Activated CD8-positive, alpha-beta T cell treated with anti-CD3 and anti-CD28 coated beads, Interleukin-2, amount 10 ng/mL, durations not matched to agents 7 days and 5 days (primary cell): ENCODE results near the gene LSMEM2. TPM values are rescaled to one million over a fixed set of nuclear protein-coding genes. Genes with fewer than 3 reads are reported as not detected.
"Not testable (repeated sequence)": the region's sequence is repeated elsewhere in the genome, so short reads cannot be mapped to it uniquely, and the experiment has no call there.

Source experiments
- ATAC-seq: fragments of 150-1000 bp; cut with Tn5 transposase; one replicate; pipeline ENCODE4 v1.10.0; 2021; ENCODE audit warnings: moderate library complexity
- CTCF ChIA-PET: fragments of 350-600 bp; sonication (Branson Sonifier 250); formaldehyde crosslinking; loops from one replicate; lab custom pipeline; 2021; ENCODE audit warnings: antibody characterized with exemption; lab: Charles Lee
- POLR2A ChIA-PET: fragments of 350-600 bp; sonication (Branson Sonifier 250); formaldehyde crosslinking; loops from one replicate; lab custom pipeline; 2021; ENCODE audit warnings: antibody characterized with exemption; lab: Charles Lee
- DNase-seq: peaks from one replicate; pipeline ENCODE4 v3.0.0-alpha.2; 2020
- H3K27ac Mint-ChIP-seq: one replicate; pipeline ENCODE4 v1.8.0; 2021; ENCODE audit warnings: mild to moderate bottlenecking, mixed read lengths
- H3K27me3 Mint-ChIP-seq: one replicate; pipeline ENCODE4 v1.8.0; 2021; ENCODE audit warnings: low read depth, mixed read lengths
- H3K36me3 Mint-ChIP-seq: one replicate; pipeline ENCODE4 v1.8.0; 2021; ENCODE audit warnings: low read depth, mixed read lengths
- H3K4me1 Mint-ChIP-seq: one replicate; pipeline ENCODE4 v1.8.0; 2021; ENCODE audit warnings: low read depth, mixed read lengths
- H3K4me3 Mint-ChIP-seq: one replicate; pipeline ENCODE4 v1.8.0; 2021; ENCODE audit warnings: mild to moderate bottlenecking, mixed read lengths
- H3K9me3 Mint-ChIP-seq: one replicate; pipeline ENCODE4 v1.8.0; 2022; ENCODE audit warnings: mixed read lengths; ENCODE audit not compliant: insufficient read depth
- total RNA-seq, 2 experiments: library from RNA; stranded (reverse); gene quantifications; one replicate each; pipeline ENCODE4 v1.2.3, GENCODE V29; 2021

LSMEM2 gene
- total RNA-seq, 2 experiments from 2014 or later = not detected

DNA sequence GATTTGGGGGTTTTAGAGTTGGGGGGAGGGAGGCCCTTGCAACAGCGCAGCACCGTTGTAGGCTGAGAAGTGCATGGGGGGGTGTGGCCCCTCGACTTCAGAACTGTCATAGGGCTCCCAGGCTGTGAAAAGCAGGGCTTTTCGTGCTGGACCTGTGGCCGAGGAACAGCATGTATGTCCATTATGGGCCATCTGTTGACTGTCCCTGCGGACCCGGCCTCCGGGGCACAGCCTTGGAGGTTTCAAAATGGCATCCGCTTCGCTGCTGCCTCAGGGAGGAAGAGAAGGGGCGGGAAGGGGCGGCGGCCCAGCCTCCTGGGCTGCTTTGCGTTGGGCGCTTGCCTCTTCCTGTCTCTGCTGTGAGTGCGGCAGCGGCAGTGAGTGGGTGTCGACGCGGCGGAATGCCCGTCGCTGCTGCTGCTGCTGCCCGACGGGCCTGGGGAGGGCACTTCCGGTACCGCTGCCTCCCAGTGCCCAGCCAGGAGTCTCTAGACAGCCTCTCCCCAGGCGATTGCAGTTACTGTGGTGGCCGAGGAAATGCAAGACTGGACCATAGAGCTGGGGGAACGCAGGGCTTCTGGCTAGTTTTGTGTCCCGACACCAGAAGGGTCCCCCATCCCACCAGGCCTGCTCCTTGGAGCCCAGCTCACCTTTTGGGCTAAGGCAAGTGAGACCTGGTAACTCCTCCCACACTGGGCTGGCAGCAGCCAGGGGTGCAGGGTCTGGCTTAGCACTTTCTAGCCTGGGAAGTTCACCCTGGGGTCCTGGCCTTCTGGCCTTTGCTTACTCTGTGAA lies 40.9 kb upstream of the LSMEM2 start:
- peak overlapping the region; percentile 99 for H3K4me3 Mint-ChIP-seq
- H3K4me1 Mint-ChIP-seq = peaks cover 63% of the 10 kb centered on the region
- POLR2A ChIA-PET = interaction anchor here (0.7 to 3.6 kb wide), 7 partner anchors 9 to 103 kb away, joined by 3 to 24 read pairs (median 5); partner anchors contain the start of genes HYAL3, NAA80 and RASSF1
- CTCF ChIA-PET = interaction anchor here (0.7 to 6.7 kb wide), 4 partner anchors 7 to 43 kb away, joined by 3 to 122 read pairs (median 4); no protein-coding TSS in a partner anchor
- peak overlapping the region; percentile 93 for H3K27ac Mint-ChIP-seq
- no peaks in the 10 kb centered on the region for H3K9me3 Mint-ChIP-seq
- DNase-seq (peak; percentile 93), ATAC-seq (peak; percentile 56)
- peaks cover 48% of the 10 kb centered on the region for H3K36me3 Mint-ChIP-seq
- H3K27me3 Mint-ChIP-seq = no peaks in the 10 kb centered on the region

DNA sequence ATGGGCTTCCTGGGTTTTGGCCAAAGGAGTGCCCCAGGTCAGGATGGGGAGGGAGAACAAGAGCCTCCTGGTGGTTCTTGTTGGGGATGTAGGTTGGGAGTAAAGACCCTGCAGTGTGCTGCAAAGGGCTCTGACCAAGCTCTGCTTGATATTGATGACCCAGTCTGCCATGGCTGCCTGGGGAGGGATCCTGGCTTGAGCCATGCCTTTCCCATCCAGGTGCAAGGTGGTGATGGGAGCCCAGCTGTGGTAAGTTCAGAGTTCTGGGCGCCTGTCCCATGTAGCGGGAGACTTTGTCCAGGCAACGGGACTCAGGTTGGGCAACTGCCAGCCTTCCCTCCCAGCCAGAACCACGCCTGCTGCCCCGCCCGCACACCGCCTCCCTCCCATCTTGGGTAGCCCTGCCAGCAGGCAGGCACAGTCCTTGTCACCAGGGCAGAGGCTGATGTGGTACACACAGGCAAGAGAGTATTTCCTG lies 40.3 kb upstream of the LSMEM2 start:
- DNase-seq (no peak), ATAC-seq (no peak)
- Mint-ChIP-seq H3K4me3 (peak overlapping the region; percentile 99), H3K36me3 (peaks cover 50% of the 10 kb centered on the region), H3K4me1 (peaks cover 67% of the 10 kb centered on the region), H3K27me3 (no peaks in the 10 kb centered on the region), H3K9me3 (no peaks in the 10 kb centered on the region), H3K27ac (peak overlapping the region; percentile 93)
- ChIA-PET CTCF (interaction anchor here (1.0 to 6.7 kb wide), 2 partner anchors 6 to 44 kb away, joined by 3 to 122 read pairs; no protein-coding TSS in a partner anchor), POLR2A (interaction anchor here (1.0 to 3.6 kb wide), 4 partner anchors 8 to 61 kb away, joined by 3 to 24 read pairs (median 12); partner anchors contain the start of genes HYAL3 and NAA80)

DNA sequence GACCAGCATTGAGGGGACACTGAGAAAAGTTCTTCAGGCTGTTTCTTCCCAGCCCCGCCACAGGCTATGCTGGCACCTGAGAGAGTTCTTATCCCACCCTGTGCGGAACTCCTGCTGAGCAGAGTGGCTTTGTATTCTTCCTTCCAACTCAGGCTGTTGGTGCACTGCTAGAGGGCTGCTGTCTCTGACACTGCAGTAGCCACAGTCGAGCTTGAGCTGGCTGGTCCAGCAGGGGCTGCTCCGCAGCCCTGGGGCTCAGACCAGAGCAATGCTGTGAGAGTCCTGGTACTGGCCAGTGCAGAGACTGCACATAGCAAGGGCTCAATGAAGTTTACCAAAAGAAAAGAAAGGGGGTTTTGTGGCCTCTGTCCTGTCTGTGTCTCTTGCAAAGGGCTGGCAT lies 39.2 kb upstream of the LSMEM2 start:
- Mint-ChIP-seq H3K27ac (peak overlapping the region; percentile 93), H3K9me3 (no peaks in the 10 kb centered on the region), H3K36me3 (peaks cover 57% of the 10 kb centered on the region), H3K4me3 (peak overlapping the region; percentile 99), H3K27me3 (no peaks in the 10 kb centered on the region), H3K4me1 (peaks cover 72% of the 10 kb centered on the region)
- CTCF ChIA-PET = interaction anchor here (0.8 to 0.9 kb wide), 2 partner anchors 13 to 45 kb away, joined by 3 to 4 read pairs; no protein-coding TSS in a partner anchor
- POLR2A ChIA-PET = no interaction called here
- ATAC-seq (no peak), DNase-seq (no peak)

DNA sequence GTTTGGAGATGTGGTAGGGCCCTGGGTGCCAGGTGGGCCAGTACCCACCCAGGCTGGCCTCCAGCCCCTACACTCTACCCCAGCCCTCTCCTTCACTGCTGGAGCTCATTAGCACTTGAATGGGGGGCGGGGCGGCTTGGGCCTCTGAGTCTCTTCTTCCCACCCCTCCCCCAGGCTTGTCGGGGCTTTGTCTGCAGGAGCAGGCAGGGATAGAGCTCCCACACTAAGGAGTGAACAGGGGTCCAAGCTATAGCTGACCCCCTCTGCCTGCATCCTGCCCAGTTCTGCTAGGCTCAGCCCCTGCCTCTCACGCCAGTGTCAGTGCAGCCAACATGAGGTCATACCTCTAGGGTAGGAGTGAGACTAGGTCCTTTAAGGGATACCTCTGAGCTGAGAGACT lies 37.7 kb upstream of the LSMEM2 start:
- H3K36me3 Mint-ChIP-seq = peaks cover 59% of the 10 kb centered on the region
- H3K4me1 Mint-ChIP-seq = peaks cover 76% of the 10 kb centered on the region
- no peaks in the 10 kb centered on the region for H3K27me3 Mint-ChIP-seq
- peak overlapping the region; percentile 95 for H3K27ac Mint-ChIP-seq
- DNase-seq = no peak
- ChIA-PET POLR2A (interaction anchor here (1.0 to 4.0 kb wide), 3 partner anchors 13 to 96 kb away, joined by 3 to 17 read pairs (median 4); partner anchors contain the start of gene IFRD2), CTCF (interaction anchor here (1.0 to 4.1 kb wide), 2 partner anchors 13 to 46 kb away, joined by 3 to 55 read pairs; no protein-coding TSS in a partner anchor)
- H3K4me3 Mint-ChIP-seq = peak overlapping the region; percentile 71
- no peaks in the 10 kb centered on the region for H3K9me3 Mint-ChIP-seq
- no peak for ATAC-seq

DNA sequence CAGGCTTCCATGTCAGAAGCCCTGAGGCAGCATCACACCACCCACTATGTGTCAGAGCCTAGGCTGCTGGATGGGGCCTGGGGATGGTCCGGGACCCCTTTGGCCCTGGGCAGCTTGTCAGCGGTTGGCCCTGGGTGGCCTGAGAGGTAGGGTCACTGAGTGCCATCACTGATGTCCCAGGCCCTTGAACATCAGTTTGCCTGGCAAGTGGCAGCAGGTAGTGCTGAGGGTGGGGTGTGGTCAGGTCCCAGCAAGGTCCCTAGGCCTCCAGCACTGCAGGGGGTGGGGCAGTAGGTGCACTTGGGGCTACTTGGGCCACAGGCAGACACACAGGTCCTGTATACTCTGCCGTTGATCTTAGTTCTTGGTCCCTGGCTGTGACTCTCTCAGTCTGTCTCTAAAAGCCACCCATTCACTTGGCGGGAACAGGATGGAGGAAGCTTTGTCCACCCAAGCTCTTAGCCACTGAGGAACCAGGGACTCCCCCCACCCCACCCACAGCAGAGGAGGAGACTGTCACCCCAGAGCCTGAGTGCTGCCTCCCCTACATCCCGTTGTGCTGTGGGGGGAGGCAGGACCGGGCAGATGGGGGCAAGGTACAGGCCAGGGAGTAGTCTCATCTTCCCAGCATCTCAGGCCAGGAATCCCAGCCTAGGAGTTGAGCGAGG lies 37.0 kb upstream of the LSMEM2 start:
- Mint-ChIP-seq H3K36me3 (peaks cover 57% of the 10 kb centered on the region), H3K4me3 (peak overlapping the region; percentile 71), H3K4me1 (peaks cover 83% of the 10 kb centered on the region), H3K9me3 (no peaks in the 10 kb centered on the region), H3K27ac (peak overlapping the region; percentile 95), H3K27me3 (no peaks in the 10 kb centered on the region)
- ChIA-PET POLR2A (interaction anchor here (1.0 to 4.0 kb wide), 4 partner anchors 14 to 96 kb away, joined by 3 to 17 read pairs (median 4); partner anchors contain the start of gene IFRD2), CTCF (interaction anchor here (0.5 to 4.1 kb wide), 5 partner anchors 14 to 303 kb away, joined by 3 to 55 read pairs (median 3); no protein-coding TSS in a partner anchor)
- DNase-seq (peak; percentile 43), ATAC-seq (no peak)

DNA sequence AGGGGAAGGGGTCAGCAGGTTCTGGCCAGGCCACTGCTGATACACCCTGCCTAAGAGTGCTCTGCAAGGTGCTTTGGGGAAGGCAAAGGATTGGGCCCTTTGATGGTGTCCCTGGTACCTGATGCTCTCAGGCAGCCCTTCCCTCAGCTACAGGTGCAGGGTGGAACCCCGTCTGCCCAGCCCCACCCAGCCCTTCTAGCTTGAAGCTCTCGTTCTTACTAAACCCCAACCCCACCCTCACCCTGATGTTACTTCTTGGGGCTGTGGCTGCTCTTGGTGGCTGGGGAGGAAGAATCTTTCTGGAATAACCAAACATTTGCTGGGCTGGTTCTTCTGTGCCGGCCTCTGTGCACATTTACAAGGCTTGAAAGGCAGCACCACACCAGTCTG lies 36.5 kb upstream of the LSMEM2 start:
- CTCF ChIA-PET = interaction anchor here (0.9 to 5.0 kb wide), 7 partner anchors 7 to 79 kb away, joined by 3 to 122 read pairs (median 10); partner anchors contain the start of gene GNAI2
- peaks cover 88% of the 10 kb centered on the region for H3K4me1 Mint-ChIP-seq
- peak; percentile 35 for DNase-seq

DNA sequence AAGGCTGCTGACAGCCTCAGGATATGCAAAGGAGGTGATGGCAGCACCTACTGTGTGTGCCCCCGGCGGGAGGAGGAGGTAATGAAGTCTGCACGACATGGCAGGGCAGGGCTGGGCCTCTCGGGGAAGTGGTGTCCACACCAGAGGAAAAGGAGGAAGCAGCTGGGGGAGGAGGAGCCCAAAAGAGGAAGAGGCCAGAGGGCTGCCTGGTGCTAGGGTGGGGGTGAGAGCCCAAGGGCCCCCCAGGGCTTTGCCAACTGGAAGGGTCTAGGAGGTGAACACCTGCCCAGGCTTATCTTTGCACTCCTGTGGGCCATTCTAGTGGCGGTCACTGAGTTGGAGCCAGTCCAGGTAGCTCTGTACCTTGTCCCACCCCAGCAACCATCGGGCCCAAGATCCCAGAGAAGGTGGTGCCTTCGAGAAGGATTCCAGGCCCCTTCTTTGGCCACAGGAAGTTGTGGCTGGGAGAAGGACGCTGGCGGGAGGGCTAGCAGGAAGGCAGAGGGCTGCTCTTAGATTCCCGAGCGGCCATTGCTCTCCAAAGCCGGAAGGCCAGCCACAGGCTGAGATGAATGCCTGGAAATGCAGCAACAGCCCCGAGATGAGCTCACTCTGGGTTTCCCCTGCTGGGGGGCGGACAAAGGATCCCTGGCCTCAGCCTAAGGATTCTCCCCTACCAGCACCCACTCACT lies 35.9 kb upstream of the LSMEM2 start:
- DNase-seq (peak; percentile 52), ATAC-seq (no peak)
- Mint-ChIP-seq H3K27me3 (no peaks in the 10 kb centered on the region), H3K4me1 (peaks cover 88% of the 10 kb centered on the region), H3K9me3 (no peaks in the 10 kb centered on the region), H3K27ac (peak overlapping the region; percentile 95), H3K36me3 (peaks cover 51% of the 10 kb centered on the region), H3K4me3 (peak overlapping the region; percentile 71)
- POLR2A ChIA-PET = interaction anchor here (1.1 to 4.0 kb wide), 2 partner anchors 15 to 49 kb away, joined by 3 to 17 read pairs; partner anchors contain the start of gene IFRD2
- CTCF ChIA-PET = interaction anchor here (0.6 to 5.0 kb wide), 11 partner anchors 8 to 409 kb away, joined by 3 to 122 read pairs (median 6); partner anchors contain the start of gene GNAI2

More for the DNA sequence above, 36.5 kb upstream of the LSMEM2 start:
- H3K27me3 Mint-ChIP-seq = no peaks in the 10 kb centered on the region
- POLR2A ChIA-PET = interaction anchor here (1.0 to 4.0 kb wide), 2 partner anchors 14 to 48 kb away, joined by 3 to 17 read pairs; no protein-coding TSS in a partner anchor
- H3K9me3 Mint-ChIP-seq = no peaks in the 10 kb centered on the region
- H3K36me3 Mint-ChIP-seq = peaks cover 55% of the 10 kb centered on the region
- no peak for ATAC-seq
- peak overlapping the region; percentile 95 for H3K27ac Mint-ChIP-seq
- H3K4me3 Mint-ChIP-seq = peak overlapping the region; percentile 71

DNA sequence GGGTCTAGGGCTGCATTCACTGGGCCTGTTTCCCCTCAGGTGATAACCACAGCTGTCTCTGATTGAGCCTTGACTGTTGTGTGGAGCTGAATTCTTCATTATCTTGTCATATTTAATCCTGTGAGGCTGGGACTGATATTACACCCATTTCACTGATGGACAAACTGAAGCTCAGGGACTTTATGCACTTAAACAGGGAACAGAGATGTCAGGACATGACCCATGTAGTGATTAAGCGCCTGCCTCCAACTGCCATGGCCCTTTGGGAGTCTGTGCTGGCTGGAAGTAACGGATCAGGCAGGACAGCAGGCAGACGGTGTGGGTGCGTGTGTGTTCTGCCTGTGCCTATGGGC lies 35.4 kb upstream of the LSMEM2 start:
- no peak for ATAC-seq

DNA sequence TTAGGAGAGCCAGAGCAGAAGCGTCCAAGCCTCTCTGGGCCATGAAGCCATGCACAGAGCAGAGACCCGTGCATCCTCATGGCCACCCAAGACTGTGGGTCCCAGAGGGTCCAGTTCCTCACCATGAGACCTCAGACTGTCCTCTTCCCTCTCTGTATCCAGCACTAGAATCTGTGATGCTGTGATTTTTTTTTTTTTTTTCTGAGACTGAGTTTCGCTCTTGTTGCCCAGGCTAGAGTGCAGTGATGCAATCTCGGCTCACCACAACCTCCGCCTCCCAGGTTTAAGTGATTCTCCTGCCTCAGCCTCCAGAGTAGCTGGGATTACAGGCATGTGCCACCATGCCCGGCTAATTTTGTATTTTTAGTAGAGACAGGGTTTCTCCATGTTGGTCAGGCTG lies 34.1 kb upstream of the LSMEM2 start:
- Mint-ChIP-seq H3K4me1 (peaks cover 83% of the 10 kb centered on the region), H3K27ac (peak overlapping the region; percentile 91), H3K36me3 (peaks cover 41% of the 10 kb centered on the region), H3K4me3 (peak overlapping the region; percentile 76)
- not testable (repeated sequence) for H3K9me3 Mint-ChIP-seq, DNase-seq, ATAC-seq, H3K27me3 Mint-ChIP-seq
- CTCF ChIA-PET = interaction anchor here (1.8 to 5.0 kb wide), 3 partner anchors 10 to 19 kb away, joined by 6 to 122 read pairs (median 55); partner anchors contain the start of gene GNAI2
- POLR2A ChIA-PET = interaction anchor here (2.7 to 4.0 kb wide), 2 partner anchors 17 kb away, joined by 17 to 23 read pairs; no protein-coding TSS in a partner anchor

More for the DNA sequence above, 35.4 kb upstream of the LSMEM2 start:
- Mint-ChIP-seq H3K27me3 (no peaks in the 10 kb centered on the region), H3K4me1 (peaks cover 89% of the 10 kb centered on the region), H3K27ac (peak overlapping the region; percentile 95), H3K9me3 (no peaks in the 10 kb centered on the region), H3K36me3 (peaks cover 48% of the 10 kb centered on the region), H3K4me3 (no peak overlapping the region)
- ChIA-PET CTCF (interaction anchor here (0.6 to 5.0 kb wide), 11 partner anchors 8 to 408 kb away, joined by 3 to 122 read pairs (median 6); partner anchors contain the start of gene GNAI2), POLR2A (interaction anchor here (0.6 to 4.0 kb wide), 3 partner anchors 8 to 48 kb away, joined by 3 to 17 read pairs (median 3); partner anchors contain the start of genes GNAI2 and IFRD2)
- DNase-seq = no peak

DNA sequence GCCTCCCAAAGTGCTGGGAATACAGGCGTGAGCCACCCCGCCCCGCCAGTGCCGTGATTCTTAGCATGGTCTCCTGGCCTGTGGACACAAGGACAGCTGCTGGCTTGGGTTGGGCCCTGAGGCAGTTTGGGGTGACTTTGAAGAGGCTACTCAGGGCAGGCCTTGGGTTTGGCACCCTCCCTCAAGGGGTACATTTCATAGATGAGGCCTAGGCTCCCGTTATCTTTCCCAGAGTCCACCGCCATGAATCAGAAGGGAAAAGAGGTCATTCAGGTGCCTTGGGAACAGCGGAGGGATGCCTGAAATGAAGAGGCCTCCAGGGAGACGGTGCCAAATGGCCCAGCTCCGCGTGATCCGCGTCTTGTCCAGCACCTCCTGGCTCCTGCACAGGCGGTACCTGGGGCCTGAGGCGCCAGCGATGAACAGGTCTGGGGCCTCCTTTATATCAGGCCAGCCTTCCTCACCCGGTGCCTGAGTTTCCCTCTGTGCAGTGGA lies 33.6 kb upstream of the LSMEM2 start:
- peak overlapping the region; percentile 76 for H3K4me3 Mint-ChIP-seq
- H3K36me3 Mint-ChIP-seq = peaks cover 41% of the 10 kb centered on the region
- H3K9me3 Mint-ChIP-seq = no peaks in the 10 kb centered on the region
- peaks cover 78% of the 10 kb centered on the region for H3K4me1 Mint-ChIP-seq
- DNase-seq (no peak), ATAC-seq (no peak)
- H3K27ac Mint-ChIP-seq = peak overlapping the region; percentile 91
- CTCF ChIA-PET = interaction anchor here (5.0 kb wide), 1 partner anchor 10 kb away, joined by 122 read pairs; the partner anchor contains the start of gene GNAI2
- POLR2A ChIA-PET = interaction anchor here (2.7 kb wide), 1 partner anchor 17 kb away, joined by 23 read pairs; no protein-coding TSS in a partner anchor
- H3K27me3 Mint-ChIP-seq = no peaks in the 10 kb centered on the region
